Small intestine (tissue), 7 donors: ENCODE measurements around the gene PIMREG. TPM values are rescaled to one million over a fixed set of nuclear protein-coding genes. Genes with fewer than 3 reads are reported as not detected.

Experiments
- DNase-seq, 2 donors: peaks; one replicate each; pipeline versions ENCODE4 v3.0.0 to v3.0.0-alpha.2; 2013
- FAIRE-seq: peaks from 2 replicates; lab custom pipeline; 2012; peaks lifted over from hg19 to GRCh38; lab: Jason Lieb, UNC
- H3K27ac ChIP-seq, 3 donors: one replicate each; pipeline ENCODE4 v1.5.1; 2013; ENCODE audit warnings: low read length in 2 of 3, mild to moderate bottlenecking in 2 of 3, control low read depth in 1 of 3, inconsistent platforms in 1 of 3, low read depth in 1 of 3, moderate library complexity in 1 of 3
- H3K27me3 ChIP-seq, 3 donors: one replicate each; pipeline ENCODE4 v1.6.1; 2013; ENCODE audit warnings: low read length in 3 of 3, inconsistent platforms in 1 of 3; ENCODE audit not compliant: control insufficient read depth in 3 of 3, insufficient read depth in 3 of 3
- H3K36me3 ChIP-seq, 3 donors: one replicate each; pipeline ENCODE4 v1.6.1; 2013; ENCODE audit warnings: low read length in 3 of 3, inconsistent platforms in 1 of 3, low read depth in 1 of 3, mild to moderate bottlenecking in 1 of 3, moderate library complexity in 1 of 3; ENCODE audit not compliant: control insufficient read depth in 3 of 3, insufficient read depth in 2 of 3
- H3K4me1 ChIP-seq, 3 donors: one replicate each; pipeline ENCODE4 v1.6.1; 2013; ENCODE audit warnings: low read length in 2 of 3, inconsistent platforms in 1 of 3, low read depth in 1 of 3, mild to moderate bottlenecking in 1 of 3, moderate library complexity in 1 of 3; ENCODE audit not compliant: control insufficient read depth in 3 of 3, insufficient read depth in 2 of 3
- H3K4me3 ChIP-seq, 3 donors: one replicate each; pipeline ENCODE4 v1.5.1; 2013; ENCODE audit warnings: low read length in 3 of 3, control low read depth in 1 of 3, inconsistent platforms in 1 of 3, low read depth in 1 of 3, mild to moderate bottlenecking in 1 of 3, moderate library complexity in 1 of 3
- H3K9me3 ChIP-seq, 2 donors: one replicate each; pipeline ENCODE4 v1.6.1; 2013; ENCODE audit warnings: low read depth in 1 of 2, low read length in 1 of 2; ENCODE audit not compliant: control insufficient read depth in 2 of 2, insufficient read depth in 1 of 2
- WGBS, 3 donors: extraction: QIAGEN DNeasy Blood & Tissue Kit; methylation state at CpG; one replicate each; pipeline ENCODE4 v1.1.7; 2013; 5-methylcytosine and 5-hydroxymethylcytosine counted together
- polyA plus RNA-seq, 4 donors: library from polyadenylated mRNA; stranded (reverse) in 3 of 4; unstranded in 1 of 4; fragments of 200-250 nt in 3 of 4; fragments of 120-200 nt in 1 of 4; gene quantifications; one replicate each; pipeline versions ENCODE4 v1.2.1 to v1.2.3, GENCODE V29; 2013
- donor health status: healthy with polysubstance abuse.
- donor health status: control.
- donor health status: control.
- donor health status: Bipolar disorder and iron deficiency.
- donor health status: healthy.

PIMREG gene
- polyA plus RNA-seq, 4 donors: 0.45 to 10.2 (median 4.6) TPM

GRCh38 chr17:6461792-6462524, 17.7 kb downstream of the PIMREG start:
- H3K36me3 ChIP-seq: no peaks in the 10 kb centered on the region
- H3K4me3 ChIP-seq: no peak overlapping the region
- no peak overlapping the region for H3K27ac ChIP-seq
- 70 to 71% (median 71%) methylated on average over 10 of the region's 10 CpGs for WGBS, 3 donors
- DNase-seq: no peak
- H3K9me3 ChIP-seq: no peaks in the 10 kb centered on the region
- FAIRE-seq: no peak
- no peaks in the 10 kb centered on the region for H3K27me3 ChIP-seq
- peaks cover 0 to 9% (median 0%) of the 10 kb centered on the region in 3 donors for H3K4me1 ChIP-seq

- FAIRE-seq: no peak
- Histone ChIP-seq H3K4me3 (no peak overlapping the region), H3K27ac (no peak overlapping the region), H3K9me3 (peaks cover 0 to 3% of the 10 kb centered on the region in 2 donors), H3K36me3 (no peaks in the 10 kb centered on the region), H3K27me3 (no peaks in the 10 kb centered on the region), H3K4me1 (peaks cover 0 to 7% (median 0%) of the 10 kb centered on the region in 3 donors)
- no peak for DNase-seq
- WGBS, 3 donors: 85 to 96% (median 94%) methylated on average over 2 of the region's 2 CpGs
Observed at GRCh38 chr17:6462692-6463091, 18.4 kb downstream of the PIMREG start.

DNA sequence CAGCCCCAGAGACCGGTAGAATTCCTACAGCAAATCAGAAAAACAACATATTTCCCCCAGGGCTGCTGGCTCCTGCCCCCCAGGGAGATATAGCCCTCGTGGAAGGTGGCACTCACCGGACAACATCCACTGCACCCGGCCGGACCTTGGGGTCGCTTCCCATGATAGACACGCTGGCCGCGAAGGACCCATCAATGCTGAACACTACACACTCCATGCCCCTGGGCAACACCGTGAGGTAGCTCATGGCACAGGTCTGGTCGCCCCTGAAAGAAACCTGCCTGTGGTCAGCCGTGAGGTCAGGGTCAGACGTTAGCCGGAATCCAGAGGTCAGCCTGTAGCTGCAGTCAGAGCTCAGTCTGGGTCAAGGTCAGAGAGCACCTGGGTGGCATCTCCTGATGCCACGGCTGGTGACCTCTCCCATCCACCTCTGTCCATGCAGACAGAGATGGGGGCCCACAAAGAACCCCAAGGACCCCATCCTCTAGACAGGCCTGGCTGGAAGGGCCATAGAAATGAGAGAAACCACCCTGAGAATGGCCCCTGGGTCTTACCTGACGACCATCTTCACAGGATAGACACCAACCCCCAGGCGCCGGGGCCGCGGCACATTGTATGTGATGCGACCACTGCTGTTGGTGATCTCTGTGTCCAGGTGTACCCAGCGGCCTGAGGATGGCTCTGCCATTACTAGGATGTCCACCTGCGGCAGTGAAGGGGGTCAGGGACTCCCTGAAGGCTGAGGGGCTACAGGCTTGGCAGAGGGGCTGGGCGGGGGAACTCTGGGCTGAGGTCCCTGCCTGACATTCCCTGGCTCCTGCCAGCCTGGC, 19.6 kb downstream of the PIMREG start:
- H3K4me1 ChIP-seq: no peaks in the 10 kb centered on the region
- H3K36me3 ChIP-seq: no peaks in the 10 kb centered on the region
- FAIRE-seq: no peak
- H3K4me3 ChIP-seq: no peak overlapping the region
- H3K27ac ChIP-seq: no peak overlapping the region
- WGBS, 3 donors: 88 to 92% (median 92%) methylated on average over 24 of the region's 24 CpGs
- H3K27me3 ChIP-seq: no peaks in the 10 kb centered on the region
- DNase-seq: no peak
- H3K9me3 ChIP-seq: peaks cover 0 to 3% of the 10 kb centered on the region in 2 donors

DNA sequence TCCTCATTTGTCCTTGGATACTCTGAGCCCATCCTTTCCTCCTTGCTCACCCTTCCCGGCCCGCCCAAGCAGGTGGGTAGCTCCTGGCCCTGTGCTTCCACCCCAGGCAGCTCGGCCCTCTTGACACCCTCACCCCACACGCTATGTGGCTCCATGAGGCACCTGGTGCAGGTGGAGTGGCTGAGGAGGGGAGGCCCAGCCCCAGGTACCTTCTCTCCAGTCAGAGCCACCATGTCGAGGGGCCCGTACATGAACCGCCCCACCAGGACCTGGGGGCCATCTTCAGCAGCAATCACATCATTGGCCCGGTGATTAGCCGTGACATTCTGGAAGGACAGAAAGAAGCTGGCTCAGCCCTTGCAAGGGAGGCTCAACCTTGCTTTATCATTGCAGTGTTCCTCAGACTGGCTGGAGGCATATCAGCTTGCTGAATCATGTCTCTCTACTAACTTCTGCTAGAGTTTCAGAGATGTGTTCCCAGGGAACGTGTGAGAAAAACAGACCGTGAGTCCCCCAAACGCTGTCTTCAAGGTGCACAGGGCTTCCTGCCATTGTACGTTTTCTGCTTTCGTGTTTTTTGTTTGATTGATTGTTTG, 20.3 kb downstream of the PIMREG start:
- no peak for FAIRE-seq

GRCh38 chr17:6465206-6466003, 21.1 kb downstream of the PIMREG start:
- H3K27me3 ChIP-seq: no peaks in the 10 kb centered on the region
- no peak overlapping the region for H3K4me3 ChIP-seq
- no peak overlapping the region for H3K27ac ChIP-seq
- DNase-seq (no peak), FAIRE-seq (no peak)
- WGBS, 3 donors: 78 to 81% (median 80%) methylated on average over 19 of the region's 19 CpGs
- H3K36me3 ChIP-seq: no peaks in the 10 kb centered on the region
- H3K9me3 ChIP-seq: peaks cover 0 to 3% of the 10 kb centered on the region in 2 donors
- no peaks in the 10 kb centered on the region for H3K4me1 ChIP-seq

More for the DNA sequence above, 20.3 kb downstream of the PIMREG start:
- Histone ChIP-seq H3K4me3 (no peak overlapping the region), H3K4me1 (no peaks in the 10 kb centered on the region), H3K27ac (no peak overlapping the region), H3K9me3 (peaks cover 0 to 3% of the 10 kb centered on the region in 2 donors), H3K27me3 (no peaks in the 10 kb centered on the region), H3K36me3 (no peaks in the 10 kb centered on the region)
- 90 to 93% (median 93%) methylated on average over 14 of the region's 14 CpGs for WGBS, 3 donors
- no peak for DNase-seq

GRCh38 chr17:6467567-6467966, 23.3 kb downstream of the PIMREG start:
- Histone ChIP-seq H3K27me3 (no peaks in the 10 kb centered on the region), H3K36me3 (no peaks in the 10 kb centered on the region), H3K4me3 (no peak overlapping the region), H3K27ac (no peak overlapping the region), H3K9me3 (peaks cover 0 to 3% of the 10 kb centered on the region in 2 donors), H3K4me1 (no peaks in the 10 kb centered on the region)
- FAIRE-seq (no peak), DNase-seq (no peak)
- 74 to 82% (median 80%) methylated on average over 1 of the region's 1 CpG for WGBS, 3 donors

- Histone ChIP-seq H3K36me3 (no peaks in the 10 kb centered on the region), H3K4me1 (peaks cover 0 to 4% (median 0%) of the 10 kb centered on the region in 3 donors), H3K27me3 (no peaks in the 10 kb centered on the region), H3K27ac (no peak overlapping the region), H3K9me3 (peaks cover 0 to 3% of the 10 kb centered on the region in 2 donors), H3K4me3 (no peak overlapping the region)
- FAIRE-seq: no peak
- 87 to 91% (median 89%) methylated on average over 23 of the region's 23 CpGs for WGBS, 3 donors
- no peak for DNase-seq
Observed at GRCh38 chr17:6468051-6468790, 24.0 kb downstream of the PIMREG start.
